Astrocyte of the spinal cord (primary cell): ENCODE results near the gene ARHGAP6.

ENCODE experiments used
- DNase-seq: peaks from one replicate; pipeline ENCODE4 v3.0.0; 2011; ENCODE audit warnings: low read depth, low spot score
- H3K4me3 ChIP-seq: 2 replicates; pipeline ENCODE4 v1.5.1; 2011; ENCODE audit warnings: low read depth, mild to moderate bottlenecking, low read length, moderate library complexity
- CTCF ChIP-seq: IDR thresholded peaks from 2 replicates; pipeline ENCODE4 v1.5.1; 2012; ENCODE audit warnings: low read depth, mild to moderate bottlenecking, low read length, inconsistent platforms
- in situ Hi-C: cut with HindIII; loops from 2 replicates; pipeline ENCODE4 v1.10.0; 2017; ENCODE audit warnings: low sequenced_read_pairs

The ARHGAP6 gene

DNA sequence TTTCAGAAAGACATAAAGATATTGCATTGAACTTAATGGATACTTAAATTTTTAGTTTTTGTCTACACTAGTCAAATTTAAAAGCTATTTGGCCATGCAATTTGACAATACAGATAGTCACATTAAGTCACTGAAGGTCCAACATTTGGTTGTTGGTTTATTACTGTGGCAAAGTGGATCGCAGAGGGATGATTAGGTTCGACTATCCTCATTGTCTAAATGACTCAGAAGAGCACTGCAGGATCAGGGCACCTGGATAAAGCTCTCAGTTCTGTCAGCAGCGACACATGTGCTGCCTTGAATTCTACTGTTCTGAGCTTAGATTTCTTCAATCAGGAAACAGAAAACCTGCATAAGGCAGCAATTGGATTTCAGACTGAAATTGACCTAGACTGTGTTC is 241.8 kb downstream of the ARHGAP6 start:
- in situ Hi-C loops = no loop called here
- DNase-seq = no peak
- no peak overlapping the region for H3K4me3 ChIP-seq
- TF ChIP-seq CTCF = no peak

DNA sequence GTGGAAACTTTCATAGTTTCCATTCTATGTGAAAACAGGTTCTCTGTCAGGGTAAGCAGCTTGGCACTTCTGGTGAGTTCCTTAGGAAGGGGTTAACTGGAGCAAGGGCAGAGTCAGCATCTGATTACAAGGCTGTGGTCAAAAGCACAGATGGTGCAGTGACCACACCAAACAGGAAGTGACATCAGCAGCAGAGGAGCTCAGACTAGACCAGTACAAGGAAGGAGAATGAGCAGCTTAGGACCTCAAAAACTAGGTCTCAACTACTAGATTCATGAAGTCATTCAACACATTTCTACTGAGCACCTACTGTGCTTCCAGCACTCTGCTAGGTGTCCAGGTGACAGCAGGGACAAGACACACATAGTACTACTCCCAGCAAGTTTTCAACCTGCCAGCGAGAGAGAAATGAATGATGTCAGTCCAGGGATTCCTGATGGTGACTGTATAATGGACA is 242.3 kb downstream of the ARHGAP6 start:
- in situ Hi-C loops = no loop called here
- no peak for TF ChIP-seq CTCF
- no peak overlapping the region for H3K4me3 ChIP-seq
- DNase-seq = peak; percentile 76

DNA sequence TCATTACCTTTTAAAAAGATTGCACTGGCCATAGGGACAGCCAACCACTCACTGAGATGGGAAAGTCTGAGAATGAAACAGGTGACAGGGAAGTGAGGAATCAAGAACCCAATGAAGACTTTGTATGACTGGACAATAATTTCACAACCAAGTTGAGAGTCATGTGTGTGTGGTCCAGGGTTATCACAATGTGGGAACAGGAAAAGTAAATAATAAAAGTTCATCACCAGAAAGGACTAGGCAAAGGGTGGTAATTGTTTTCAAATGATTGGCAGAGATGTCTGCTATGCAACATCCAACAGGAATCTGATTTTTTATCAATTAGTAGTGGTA is 243.2 kb downstream of the ARHGAP6 start:
- in situ Hi-C loops = no loop called here
- TF ChIP-seq CTCF = no peak
- no peak overlapping the region for H3K4me3 ChIP-seq
- no peak for DNase-seq

DNA sequence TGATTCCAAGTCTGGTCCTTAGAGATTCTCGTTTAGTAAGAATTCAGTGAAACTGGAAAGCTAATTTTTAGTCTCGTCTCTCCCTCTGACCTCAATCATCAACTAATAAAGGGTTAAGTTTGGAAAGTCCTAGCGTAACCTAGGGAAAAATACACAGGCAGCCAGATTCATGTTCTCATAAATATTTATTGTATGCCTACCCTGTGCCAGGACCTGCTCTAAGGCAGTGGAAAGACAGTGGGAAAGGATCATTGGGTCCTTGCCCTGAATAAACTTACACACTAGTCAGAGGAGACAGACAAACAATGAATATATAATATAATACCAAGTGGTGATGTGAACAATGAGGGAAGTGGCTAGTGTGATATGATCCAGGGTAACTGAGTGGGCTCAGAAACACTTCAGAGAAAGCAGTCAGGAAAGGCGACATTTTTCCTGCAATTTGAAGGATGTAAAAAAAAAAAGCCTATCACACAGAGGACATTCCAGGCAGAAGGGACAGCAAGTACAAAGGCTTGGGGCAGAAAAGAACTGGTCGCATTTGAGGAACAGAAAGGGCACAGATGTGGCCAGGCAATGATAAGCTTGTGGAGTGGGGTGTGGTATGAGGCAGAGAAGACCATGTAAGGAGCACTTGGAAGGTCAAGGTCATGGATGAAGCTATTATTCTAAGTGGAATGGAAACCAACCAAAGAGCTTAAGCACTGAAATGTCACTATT is 243.8 kb downstream of the ARHGAP6 start:
- no peak for TF ChIP-seq CTCF
- no peak overlapping the region for H3K4me3 ChIP-seq
- in situ Hi-C loops = no loop called here

GRCh38 chrX:11420851-11421250 is 244.9 kb downstream of the ARHGAP6 start:
- no peak overlapping the region for H3K4me3 ChIP-seq
- in situ Hi-C loops = no loop called here
- DNase-seq = no peak
- TF ChIP-seq CTCF = no peak

More for the DNA sequence above, 243.8 kb downstream of the ARHGAP6 start:
- no peak for DNase-seq

- no peak for DNase-seq
- in situ Hi-C loops = no loop called here
- TF ChIP-seq CTCF = no peak
- H3K4me3 ChIP-seq = no peak overlapping the region
Observed at GRCh38 chrX:11419102-11419501, 246.6 kb downstream of the ARHGAP6 start.
